ENCODE measurements around the gene BRK1. TPM values are rescaled to one million over a fixed set of nuclear protein-coding genes. Genes with fewer than 3 reads are reported as not detected.

BRK1 gene
- total and polyA plus RNA-seq, 4 donors = 28.3 to 82.2 (median 67.9) TPM

DNA sequence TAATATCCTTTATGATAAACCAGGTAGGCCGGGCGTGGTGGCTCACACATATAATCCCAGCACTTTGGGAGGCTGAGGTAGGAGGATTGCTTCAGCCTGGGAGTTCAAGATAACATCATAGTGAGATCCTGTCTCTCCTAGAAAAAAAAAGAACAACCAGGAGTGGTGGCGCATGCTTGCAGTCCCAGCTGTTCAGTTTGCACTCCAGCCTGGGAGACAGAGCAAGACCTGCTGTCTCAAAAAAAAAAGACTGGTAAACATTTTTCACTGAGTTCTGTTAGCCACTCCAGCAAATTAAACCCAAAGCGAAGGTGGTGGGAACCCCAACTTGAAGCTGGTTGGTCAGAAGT lies 39.6 kb downstream of the BRK1 start:
- Histone ChIP-seq H3K9ac (ENCODE audit: low read depth in 1 of 2, low read length in 2 of 2) (no peak overlapping the region), H3K9me3 (ENCODE audit: control insufficient read depth in 4 of 4, low read length in 3 of 4) (no peaks in the 10 kb centered on the region), H3K4me1 (ENCODE audit: control insufficient read depth in 4 of 4, insufficient read depth in 4 of 4, low read length in 3 of 4) (no peaks in the 10 kb centered on the region), H3K36me3 (ENCODE audit: control insufficient read depth in 4 of 4, insufficient read depth in 3 of 4, low read depth in 1 of 4, low read length in 3 of 4) (peaks cover 8 to 23% (median 14%) of the 10 kb centered on the region in 4 donors), H3K4me3 (ENCODE audit: low read depth in 1 of 3, low read length in 3 of 3) (no peak overlapping the region), H3K27ac (ENCODE audit: low read depth in 1 of 2, low read length in 2 of 2) (no peak overlapping the region), H3K27me3 (ENCODE audit: control insufficient read depth in 4 of 4, insufficient read depth in 4 of 4, low read length in 3 of 4) (no peaks in the 10 kb centered on the region)
- TF ChIP-seq, protein P1, sequence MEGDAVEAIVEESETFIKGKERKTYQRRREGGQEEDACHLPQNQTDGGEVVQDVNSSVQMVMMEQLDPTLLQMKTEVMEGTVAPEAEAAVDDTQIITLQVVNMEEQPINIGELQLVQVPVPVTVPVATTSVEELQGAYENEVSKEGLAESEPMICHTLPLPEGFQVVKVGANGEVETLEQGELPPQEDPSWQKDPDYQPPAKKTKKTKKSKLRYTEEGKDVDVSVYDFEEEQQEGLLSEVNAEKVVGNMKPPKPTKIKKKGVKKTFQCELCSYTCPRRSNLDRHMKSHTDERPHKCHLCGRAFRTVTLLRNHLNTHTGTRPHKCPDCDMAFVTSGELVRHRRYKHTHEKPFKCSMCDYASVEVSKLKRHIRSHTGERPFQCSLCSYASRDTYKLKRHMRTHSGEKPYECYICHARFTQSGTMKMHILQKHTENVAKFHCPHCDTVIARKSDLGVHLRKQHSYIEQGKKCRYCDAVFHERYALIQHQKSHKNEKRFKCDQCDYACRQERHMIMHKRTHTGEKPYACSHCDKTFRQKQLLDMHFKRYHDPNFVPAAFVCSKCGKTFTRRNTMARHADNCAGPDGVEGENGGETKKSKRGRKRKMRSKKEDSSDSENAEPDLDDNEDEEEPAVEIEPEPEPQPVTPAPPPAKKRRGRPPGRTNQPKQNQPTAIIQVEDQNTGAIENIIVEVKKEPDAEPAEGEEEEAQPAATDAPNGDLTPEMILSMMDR (IDR thresholded peaks at IDR 0.05; ENCODE audit: low read depth, low read length, missing input control) = no peak
- TF ChIP-seq, protein P2, sequence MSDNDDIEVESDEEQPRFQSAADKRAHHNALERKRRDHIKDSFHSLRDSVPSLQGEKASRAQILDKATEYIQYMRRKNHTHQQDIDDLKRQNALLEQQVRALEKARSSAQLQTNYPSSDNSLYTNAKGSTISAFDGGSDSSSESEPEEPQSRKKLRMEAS (IDR thresholded peaks at IDR 0.05) = no peak
- TF ChIP-seq SP1 (IDR thresholded peaks at IDR 0.05) = no peak
- TF ChIP-seq TAF1 (conservative IDR thresholded peaks at IDR 0.05) = no peak
- no peak for TF ChIP-seq FOXA1 (IDR thresholded peaks at IDR 0.05)
- no peak for TF ChIP-seq NR2F2 (IDR thresholded peaks at IDR 0.05)
- no peak for TF ChIP-seq RXRA (IDR thresholded peaks at IDR 0.05)
- TF ChIP-seq, protein P3, sequence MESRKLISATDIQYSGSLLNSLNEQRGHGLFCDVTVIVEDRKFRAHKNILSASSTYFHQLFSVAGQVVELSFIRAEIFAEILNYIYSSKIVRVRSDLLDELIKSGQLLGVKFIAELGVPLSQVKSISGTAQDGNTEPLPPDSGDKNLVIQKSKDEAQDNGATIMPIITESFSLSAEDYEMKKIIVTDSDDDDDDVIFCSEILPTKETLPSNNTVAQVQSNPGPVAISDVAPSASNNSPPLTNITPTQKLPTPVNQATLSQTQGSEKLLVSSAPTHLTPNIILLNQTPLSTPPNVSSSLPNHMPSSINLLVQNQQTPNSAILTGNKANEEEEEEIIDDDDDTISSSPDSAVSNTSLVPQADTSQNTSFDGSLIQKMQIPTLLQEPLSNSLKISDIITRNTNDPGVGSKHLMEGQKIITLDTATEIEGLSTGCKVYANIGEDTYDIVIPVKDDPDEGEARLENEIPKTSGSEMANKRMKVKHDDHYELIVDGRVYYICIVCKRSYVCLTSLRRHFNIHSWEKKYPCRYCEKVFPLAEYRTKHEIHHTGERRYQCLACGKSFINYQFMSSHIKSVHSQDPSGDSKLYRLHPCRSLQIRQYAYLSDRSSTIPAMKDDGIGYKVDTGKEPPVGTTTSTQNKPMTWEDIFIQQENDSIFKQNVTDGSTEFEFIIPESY (IDR thresholded peaks at IDR 0.05) = no peak
- no peak for TF ChIP-seq JUND (IDR thresholded peaks at IDR 0.05)
- TF ChIP-seq HNF4G (IDR thresholded peaks at IDR 0.05) = no peak
- TF ChIP-seq RAD21 (IDR thresholded peaks at IDR 0.05) = no peak
- no peak for TF ChIP-seq EGR1 (IDR thresholded peaks at IDR 0.05; ENCODE audit: low read depth in 2 of 2)
- TF ChIP-seq, protein P4, sequence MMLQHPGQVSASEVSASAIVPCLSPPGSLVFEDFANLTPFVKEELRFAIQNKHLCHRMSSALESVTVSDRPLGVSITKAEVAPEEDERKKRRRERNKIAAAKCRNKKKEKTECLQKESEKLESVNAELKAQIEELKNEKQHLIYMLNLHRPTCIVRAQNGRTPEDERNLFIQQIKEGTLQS (IDR thresholded peaks at IDR 0.05) = no peak
- 95% methylated on average over 4 of the region's 4 CpGs for WGBS
- no peak for DNase-seq (ENCODE audit: low spot score)

DNA sequence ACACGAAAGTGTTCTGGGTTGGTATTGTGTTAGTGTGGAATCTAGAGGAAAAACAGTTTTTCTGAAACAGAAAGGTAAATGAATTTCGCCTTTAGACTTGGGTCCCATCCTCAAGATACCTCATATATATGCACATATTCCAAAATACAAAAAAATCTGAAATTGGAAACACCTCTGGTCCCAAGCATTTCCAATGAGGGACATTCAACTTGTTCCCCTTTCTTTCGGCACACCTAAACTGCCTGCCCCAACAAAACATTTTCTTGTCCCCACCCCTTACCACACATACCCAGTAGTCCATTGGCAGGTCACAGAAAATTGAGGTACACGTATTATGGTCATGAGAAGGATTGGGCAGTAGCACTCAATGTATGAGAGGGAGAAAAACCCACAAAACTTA lies 40.2 kb downstream of the BRK1 start:
- no peak overlapping the region for H3K9ac ChIP-seq (ENCODE audit: low read depth in 1 of 2, low read length in 2 of 2)
- 94% methylated on average over 4 of the region's 4 CpGs for WGBS
- TF ChIP-seq JUND (IDR thresholded peaks at IDR 0.05) (no peak), YY1 (IDR thresholded peaks at IDR 0.05) (no peak), EGR1 (IDR thresholded peaks at IDR 0.05; ENCODE audit: low read depth in 2 of 2) (no peak), FOXA1 (IDR thresholded peaks at IDR 0.05) (no peak), GABPA (IDR thresholded peaks at IDR 0.05 in 1 of 2, conservative IDR thresholded peaks at IDR 0.05 in 1 of 2) (no peak), SP1 (IDR thresholded peaks at IDR 0.05) (no peak), RXRA (IDR thresholded peaks at IDR 0.05) (no peak), HNF4G (IDR thresholded peaks at IDR 0.05) (no peak), NR2F2 (IDR thresholded peaks at IDR 0.05) (no peak), RAD21 (IDR thresholded peaks at IDR 0.05) (no peak), HNF4A (conservative IDR thresholded peaks at IDR 0.05) (no peak)
- TF ChIP-seq, protein P2 (IDR thresholded peaks at IDR 0.05) = no peak
- TF ChIP-seq, protein P5, sequence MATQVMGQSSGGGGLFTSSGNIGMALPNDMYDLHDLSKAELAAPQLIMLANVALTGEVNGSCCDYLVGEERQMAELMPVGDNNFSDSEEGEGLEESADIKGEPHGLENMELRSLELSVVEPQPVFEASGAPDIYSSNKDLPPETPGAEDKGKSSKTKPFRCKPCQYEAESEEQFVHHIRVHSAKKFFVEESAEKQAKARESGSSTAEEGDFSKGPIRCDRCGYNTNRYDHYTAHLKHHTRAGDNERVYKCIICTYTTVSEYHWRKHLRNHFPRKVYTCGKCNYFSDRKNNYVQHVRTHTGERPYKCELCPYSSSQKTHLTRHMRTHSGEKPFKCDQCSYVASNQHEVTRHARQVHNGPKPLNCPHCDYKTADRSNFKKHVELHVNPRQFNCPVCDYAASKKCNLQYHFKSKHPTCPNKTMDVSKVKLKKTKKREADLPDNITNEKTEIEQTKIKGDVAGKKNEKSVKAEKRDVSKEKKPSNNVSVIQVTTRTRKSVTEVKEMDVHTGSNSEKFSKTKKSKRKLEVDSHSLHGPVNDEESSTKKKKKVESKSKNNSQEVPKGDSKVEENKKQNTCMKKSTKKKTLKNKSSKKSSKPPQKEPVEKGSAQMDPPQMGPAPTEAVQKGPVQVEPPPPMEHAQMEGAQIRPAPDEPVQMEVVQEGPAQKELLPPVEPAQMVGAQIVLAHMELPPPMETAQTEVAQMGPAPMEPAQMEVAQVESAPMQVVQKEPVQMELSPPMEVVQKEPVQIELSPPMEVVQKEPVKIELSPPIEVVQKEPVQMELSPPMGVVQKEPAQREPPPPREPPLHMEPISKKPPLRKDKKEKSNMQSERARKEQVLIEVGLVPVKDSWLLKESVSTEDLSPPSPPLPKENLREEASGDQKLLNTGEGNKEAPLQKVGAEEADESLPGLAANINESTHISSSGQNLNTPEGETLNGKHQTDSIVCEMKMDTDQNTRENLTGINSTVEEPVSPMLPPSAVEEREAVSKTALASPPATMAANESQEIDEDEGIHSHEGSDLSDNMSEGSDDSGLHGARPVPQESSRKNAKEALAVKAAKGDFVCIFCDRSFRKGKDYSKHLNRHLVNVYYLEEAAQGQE (IDR thresholded peaks at IDR 0.05) = no peak
- TF ChIP-seq, protein P4 (IDR thresholded peaks at IDR 0.05) = no peak
- TF ChIP-seq, protein P3 (IDR thresholded peaks at IDR 0.05) = no peak
- TF ChIP-seq, protein P1 (IDR thresholded peaks at IDR 0.05; ENCODE audit: low read depth, low read length, missing input control) = no peak
- DNase-seq (ENCODE audit: low spot score) = no peak
- H3K9me3 ChIP-seq (ENCODE audit: control insufficient read depth in 4 of 4, low read length in 3 of 4) = no peaks in the 10 kb centered on the region
- no peaks in the 10 kb centered on the region for H3K4me1 ChIP-seq (ENCODE audit: control insufficient read depth in 4 of 4, insufficient read depth in 4 of 4, low read length in 3 of 4)
- no peak overlapping the region for H3K4me3 ChIP-seq (ENCODE audit: low read depth in 1 of 3, low read length in 3 of 3)
- peaks cover 5 to 17% (median 9%) of the 10 kb centered on the region in 4 donors for H3K36me3 ChIP-seq (ENCODE audit: control insufficient read depth in 4 of 4, insufficient read depth in 3 of 4, low read depth in 1 of 4, low read length in 3 of 4)
- no peaks in the 10 kb centered on the region for H3K27me3 ChIP-seq (ENCODE audit: control insufficient read depth in 4 of 4, insufficient read depth in 4 of 4, low read length in 3 of 4)
- no peak overlapping the region for H3K27ac ChIP-seq (ENCODE audit: low read depth in 1 of 2, low read length in 2 of 2)

Data from liver (tissue), 9 donors.